CD4-positive, alpha-beta T cell treated with Interleukin-4 for 4 hours (primary cell): ENCODE measurements around the gene CDKN2D.
A peak's percentile ranks its signal among the peaks of the same experiment; 100 is the strongest.

Experiments used
- DNase-seq: peaks from one replicate; pipeline ENCODE4 v3.0.0-alpha.2; 2020

Gene CDKN2D

DNA sequence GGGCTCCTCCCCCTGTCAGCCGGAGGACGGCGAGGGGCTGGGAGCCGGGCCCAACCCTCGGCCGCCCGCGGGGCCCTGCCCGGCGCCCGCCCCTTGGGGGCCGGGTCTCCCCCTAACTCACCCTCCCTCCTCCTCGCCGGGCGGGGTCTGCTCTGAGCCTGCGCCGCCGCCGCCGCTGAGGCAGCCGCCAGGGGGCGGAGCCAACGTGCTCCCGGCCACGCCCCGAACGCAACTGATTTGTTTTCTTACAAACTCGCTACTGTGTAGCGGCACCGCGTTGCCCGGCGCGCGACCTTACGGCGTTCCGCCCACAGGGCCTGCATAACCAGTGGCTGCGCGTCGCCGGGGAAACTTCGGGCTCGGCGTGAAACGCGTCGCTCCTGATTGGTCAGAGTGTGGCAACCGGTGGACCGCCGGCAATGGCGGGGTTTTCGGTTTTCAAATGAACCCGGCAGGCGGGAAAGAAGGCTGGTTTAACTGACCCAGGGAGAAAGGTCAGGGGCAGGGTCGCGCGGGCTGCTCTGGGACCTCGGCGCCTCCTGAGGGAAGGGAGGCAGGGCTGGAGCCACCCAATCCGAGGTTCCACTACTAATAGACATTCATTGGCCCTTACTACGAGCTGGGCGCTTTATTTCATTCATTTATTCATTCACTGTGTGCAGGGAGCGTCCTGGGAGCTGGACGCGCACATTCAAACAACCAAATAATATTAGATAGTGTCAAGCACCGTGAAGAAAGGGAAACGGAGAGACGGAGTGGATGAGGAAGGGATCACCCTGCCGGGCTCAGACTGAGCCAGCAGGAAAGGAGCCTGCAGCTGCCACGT lies at the start of gene CDKN2D:
Gene CDKN2D (minus strand): TSS at position 154 of the 826 bp plus-strand sequence. CDS start 326 bp downstream, outside the sequence.
- DNase-seq = peak; percentile 100

DNA sequence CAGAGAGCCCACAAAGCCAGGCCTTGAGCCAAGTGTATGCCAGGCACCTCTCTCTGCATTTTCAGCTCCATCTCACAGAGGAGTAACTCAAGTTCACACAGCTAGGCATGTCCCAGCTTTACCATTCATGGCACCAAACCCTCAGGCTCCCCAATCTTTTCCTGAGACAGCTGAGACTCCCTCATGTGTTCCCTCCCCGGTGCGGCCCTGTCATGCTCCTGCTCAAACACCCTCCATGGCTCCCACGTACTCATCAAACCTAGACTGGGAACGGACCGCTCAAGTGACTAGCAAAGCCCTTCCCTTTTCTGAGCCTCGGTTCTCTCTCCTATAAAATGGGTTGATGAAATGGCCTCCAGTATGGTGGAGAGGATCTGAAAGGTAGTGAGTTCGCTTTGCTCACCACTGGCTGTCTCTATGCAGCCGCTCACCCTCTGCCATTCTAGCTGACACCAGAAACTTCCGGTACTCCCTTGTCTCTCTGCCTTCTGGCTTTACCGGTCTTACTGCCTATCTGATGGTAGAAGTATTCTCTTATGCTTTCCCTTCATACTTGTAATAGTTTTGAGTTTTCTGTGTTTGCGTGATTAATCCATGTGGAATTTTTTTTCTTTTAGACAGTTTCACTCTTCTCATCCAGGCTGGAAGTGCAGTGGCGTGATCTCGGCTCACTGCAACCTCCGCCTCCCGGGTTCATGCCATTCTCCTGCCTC lies 48.8 kb upstream of the CDKN2D start:
- no peak for DNase-seq

DNA sequence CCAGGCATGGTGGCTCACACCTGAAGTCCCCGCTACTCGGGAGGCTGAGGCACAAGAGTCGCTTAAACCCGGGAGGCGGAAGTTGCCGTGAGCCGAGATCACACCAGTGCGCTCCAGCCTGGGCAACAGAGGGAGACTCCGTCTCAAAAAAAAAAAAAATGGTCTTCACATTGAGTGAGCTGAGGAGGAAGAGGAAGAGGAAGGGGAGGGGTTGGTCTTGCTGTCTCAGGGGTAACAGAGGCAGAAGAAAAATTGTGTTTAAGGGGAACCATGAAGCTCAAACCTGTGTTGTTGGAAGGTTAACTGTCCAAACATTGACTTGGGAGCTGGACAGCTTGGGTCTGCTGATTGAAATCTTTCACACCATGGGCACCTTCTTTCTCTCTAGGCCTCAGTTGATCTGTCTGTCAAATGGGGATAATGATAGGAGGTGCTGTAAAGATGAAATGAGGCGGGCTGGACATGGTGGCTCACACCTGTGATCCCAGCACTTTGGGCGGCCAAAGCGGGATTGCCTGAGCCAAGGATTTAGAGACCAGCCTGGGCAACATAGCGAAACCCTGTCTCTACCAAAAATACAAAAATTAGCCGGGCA lies 46.7 kb upstream of the CDKN2D start:
- DNase-seq = no peak

DNA sequence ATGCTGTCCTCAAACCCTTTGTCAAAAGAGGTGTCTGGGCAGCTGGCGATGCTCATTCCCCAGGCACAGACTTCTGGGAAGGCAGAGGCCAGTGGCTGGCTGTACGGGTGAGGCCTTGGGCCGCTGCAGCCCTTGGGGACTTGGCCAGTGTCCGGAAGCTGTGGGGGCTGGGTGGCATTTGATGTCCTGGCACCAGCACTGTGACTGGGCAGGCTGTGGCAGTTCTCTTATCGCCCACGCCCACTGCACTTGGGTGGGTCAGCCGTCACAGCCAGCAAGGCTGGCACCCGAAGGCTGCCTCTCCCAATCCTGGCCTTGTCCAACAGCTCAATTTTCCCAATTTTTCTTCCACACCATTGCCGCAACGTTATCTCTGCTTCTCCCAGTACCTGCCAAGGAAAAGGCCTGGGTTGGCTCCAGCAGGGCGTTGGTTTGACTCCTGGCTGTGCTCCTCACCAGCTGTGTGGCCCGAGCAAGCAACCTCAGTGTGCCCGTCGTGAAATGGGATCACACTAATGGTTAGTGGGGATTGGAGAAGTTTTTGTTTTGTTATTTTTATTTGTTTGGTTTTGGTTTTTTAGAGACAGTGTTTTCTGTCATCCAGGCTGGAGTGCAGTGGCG lies 43.8 kb upstream of the CDKN2D start:
- no peak for DNase-seq

DNA sequence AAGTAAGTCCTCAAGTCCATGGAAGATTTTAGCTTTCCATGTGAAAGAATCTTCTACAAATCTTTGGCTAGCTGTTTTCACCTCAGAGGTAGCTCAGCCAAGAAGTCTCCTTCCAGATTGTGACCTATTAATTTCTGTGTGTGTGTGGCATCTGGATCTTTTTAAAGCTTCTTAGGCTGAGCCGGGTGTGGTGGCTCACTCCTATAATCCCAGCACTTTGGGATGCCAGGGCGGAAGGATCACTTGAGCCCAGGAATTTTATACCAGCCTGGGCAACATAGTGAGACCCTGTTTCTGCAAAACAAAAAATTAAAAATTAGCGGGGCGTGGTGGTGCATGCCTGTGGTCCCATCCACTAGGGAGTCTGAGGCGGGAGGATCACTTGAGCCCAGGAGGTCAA lies 43.1 kb upstream of the CDKN2D start:
- no peak for DNase-seq

DNA sequence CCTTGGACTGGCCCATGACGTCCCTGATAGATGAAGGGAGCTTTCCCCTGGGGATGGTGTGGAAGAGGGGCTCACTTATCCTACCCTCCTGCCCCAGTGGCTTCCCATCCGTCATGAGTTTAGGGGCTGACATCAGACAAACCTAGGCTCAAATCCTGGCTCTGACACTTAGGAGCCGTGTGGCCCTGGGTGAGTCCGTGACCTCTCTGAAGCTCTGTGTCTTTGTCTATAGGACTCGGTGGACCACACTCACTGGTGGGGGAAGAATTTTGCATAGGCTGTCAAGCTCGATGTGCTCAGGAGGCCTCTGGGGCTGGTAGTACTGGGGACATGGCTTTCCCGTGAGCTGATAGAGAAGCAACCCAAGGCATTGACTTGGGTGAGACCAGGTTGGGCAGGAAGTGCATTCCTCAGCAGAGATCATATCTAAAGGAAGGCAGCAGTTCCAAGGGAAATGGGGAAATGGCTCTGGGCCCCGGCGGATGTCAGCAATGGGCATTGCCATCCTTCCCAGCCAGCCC lies 35.7 kb upstream of the CDKN2D start:
- DNase-seq = peak; percentile 13

DNA sequence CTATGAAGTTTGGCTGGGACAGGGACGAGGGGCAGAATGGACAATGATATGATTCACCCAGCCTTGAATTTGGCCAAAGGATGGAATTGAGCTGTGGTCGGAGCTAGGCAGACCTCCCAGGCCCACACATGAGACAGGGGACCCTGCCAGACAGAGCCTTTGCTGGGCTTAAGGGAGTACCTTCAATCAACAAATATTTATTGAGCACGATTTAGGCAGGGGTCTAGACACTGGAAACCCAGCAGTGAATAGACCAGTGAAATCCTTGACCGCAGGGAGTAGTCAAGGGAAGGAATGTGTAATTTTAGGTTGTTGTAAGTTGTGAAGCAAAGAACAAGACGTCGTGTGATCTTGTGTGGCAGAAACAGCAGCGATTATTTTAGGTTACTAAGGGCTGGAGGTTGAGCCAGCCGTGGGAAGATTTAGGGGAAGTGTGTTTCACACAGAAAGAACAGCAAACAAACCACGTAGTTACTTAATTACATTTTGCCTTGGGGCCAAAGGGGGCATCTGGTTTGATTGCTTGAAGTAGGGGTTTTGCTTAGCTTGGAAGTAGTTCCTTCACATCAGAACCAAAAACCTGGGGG lies 35.2 kb upstream of the CDKN2D start:
- peak; percentile 66 for DNase-seq

DNA sequence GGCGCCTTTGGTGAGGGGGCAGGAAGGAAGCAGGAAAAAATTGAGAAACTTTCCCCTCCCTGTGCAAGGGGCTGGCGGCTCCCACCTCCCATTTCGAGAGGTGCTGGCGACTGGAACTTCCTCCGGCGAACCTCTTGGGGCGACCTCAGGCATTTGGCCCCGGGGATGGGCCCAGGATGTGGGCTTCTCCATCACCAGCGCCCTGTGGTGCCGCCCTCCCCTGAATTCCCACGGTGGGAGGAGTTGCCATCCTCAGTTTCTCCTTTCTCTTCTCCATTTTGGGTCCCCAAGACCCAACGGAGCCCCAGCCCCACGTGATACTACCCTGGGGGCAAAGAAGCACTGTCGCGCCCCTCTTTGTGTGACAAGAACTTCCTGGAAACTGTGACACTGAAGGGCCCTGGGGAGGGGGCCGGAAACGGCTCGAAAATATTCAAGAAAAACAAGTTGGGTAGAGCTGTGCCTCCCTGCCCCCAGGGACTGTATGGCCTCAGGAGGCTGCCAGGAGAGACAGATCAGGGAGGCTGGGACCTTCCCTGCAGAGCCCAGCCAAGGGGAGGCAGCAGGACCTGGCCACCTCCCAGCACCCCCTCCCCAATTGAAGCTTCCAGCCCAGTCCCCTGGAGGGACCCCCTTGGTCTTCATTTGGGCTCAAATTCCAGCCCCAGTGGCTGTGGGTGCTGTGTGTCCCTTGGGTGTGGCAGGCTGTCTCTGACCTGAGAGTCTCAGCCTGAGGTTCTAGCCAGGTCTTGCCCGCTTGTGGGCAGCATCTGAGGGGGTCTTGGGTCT lies 34.5 kb upstream of the CDKN2D start:
- peak; percentile 89 for DNase-seq

DNA sequence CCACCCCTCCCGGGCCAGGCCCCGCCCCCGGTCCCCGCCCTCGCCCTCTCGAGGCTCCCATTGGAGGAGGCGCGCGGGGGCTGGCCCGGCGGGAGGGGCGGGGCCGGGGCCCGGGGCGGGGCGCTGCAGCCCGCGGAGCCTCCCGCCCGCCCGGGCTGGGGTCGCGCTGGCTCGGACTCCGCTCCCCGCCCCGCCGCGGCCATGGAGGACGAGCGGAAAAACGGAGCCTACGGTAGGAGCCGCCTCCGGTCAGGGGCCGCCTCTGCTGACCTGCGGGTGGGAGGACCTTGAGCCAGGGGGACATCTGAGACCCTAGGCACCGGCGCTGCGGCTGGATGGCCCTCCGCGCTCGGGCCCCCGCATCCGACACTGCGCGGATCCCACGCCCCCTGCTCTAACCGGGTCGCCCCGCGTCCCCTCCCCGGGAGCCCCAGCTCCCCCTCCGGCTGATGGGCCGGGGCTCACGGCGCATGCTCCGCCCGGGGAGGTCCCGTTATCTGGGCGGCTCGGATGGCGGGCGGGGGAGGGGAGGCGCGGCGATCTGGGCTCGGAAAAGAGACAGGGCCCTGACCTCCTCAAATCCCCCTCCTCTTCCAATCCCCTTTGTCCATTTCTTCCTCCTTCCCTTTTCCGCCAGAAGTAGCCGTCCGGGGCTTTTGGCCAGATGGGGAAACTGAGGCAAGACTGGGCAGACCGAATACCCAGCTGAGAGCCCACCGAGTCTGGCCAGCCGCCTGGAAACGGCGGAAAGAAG lies 33.7 kb upstream of the CDKN2D start:
- peak; percentile 81 for DNase-seq

DNA sequence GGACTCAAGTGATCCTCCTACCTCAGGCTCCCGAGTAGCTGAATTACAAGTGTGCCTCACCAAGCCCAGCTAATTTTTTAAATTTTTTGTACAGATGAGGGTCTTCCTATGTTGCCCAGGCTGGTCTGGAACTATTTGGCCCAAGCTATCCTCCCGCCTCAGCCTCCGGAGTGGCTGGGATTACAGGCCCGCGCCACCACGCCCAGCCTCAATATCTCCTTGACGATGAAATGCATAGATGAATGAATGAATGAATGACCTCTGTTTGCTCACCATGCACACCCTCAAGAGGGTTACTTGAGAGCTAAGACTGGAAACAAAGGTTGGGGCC lies 33.2 kb upstream of the CDKN2D start:
- no peak for DNase-seq

DNA sequence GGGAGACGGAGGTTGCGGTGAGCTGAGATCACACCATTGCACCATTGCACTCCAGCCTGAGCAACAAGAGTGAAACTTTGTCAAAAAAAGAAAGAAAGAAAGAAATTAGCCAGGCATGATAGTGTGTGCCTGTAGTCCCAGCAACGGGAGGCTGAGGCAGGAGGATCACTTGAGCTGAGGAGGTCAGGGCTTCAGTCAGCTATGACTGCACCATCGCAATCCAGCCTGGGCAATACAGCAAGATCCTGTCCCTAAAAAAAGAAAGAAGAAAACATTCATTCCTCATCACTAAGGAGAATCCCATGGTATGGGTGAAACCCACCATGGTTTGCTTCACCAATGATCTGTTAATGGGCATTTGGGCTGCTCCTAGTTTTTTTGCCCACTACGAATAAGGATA lies 31.4 kb upstream of the CDKN2D start:
- no peak for DNase-seq

DNA sequence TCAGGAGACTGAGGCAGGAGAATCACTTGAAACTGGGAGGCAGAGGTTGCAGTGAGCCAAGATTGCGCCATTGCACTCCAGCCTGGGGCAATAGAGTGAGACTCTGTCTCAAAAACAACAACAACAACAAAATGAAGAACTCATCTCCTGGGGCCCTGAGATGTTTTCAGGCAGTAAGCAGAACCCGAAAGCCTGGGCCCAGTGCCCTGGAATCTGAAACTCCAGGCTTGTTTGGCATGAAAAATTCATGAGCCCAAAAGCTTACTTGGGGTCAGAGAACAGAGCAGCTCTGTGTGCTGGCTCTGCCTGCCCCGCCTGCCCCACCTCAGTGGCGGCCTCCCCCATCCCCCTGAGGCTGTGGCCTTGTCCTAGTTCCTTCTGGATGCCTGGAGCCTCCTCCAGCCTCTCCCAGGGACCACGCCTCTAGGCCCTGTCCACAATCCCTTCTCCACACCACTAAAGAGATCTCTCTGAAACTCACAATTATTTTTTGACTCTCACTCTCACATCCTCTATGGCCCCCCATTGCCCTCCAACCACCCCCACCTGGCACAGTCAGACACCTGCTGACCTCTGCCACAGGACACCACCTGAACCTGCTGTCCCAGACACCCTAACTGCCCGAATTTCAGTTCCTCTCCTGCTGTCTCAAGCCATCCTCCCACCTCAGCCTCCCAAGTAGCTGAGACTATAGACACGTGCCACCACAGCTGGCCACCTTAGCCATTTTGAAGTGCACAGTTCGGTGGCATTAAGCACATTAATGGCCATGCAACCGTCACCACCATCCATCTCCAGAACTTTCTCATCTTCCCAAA lies 25.2 kb upstream of the CDKN2D start:
- DNase-seq = no peak

DNA sequence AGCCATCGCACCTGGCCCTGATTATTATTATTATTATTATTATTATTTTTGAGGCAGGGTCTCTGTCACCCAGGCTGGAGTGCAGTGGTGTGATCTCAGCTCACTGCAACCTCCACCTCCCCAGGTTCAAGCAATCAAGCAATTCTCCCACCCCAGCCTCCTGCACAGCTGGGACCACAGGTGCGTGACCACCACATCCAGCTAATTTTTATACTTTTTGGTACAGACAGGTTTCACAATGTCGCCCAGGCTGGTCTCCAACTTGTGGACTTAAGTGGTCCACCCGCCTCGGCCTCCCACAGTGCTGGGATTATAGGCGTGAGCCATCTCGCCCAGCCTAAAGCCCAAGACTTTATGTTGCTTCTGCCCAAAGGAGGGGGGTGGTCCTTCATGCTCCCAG lies 24.4 kb upstream of the CDKN2D start:
- no peak for DNase-seq

DNA sequence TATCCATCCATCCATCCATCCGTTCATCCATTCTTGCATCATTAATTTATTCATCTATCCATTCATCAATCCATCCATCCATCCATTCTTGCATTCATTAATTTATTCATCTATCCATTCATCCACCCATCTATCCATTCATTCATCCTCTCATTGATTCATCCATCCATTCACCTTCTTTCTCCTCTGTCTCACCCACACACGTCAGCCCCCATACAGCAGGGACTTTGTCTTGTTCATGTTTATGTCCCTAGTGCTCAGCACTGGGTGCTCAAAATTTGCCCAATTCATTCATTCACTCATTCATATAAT lies 19.0 kb upstream of the CDKN2D start:
- no peak for DNase-seq

DNA sequence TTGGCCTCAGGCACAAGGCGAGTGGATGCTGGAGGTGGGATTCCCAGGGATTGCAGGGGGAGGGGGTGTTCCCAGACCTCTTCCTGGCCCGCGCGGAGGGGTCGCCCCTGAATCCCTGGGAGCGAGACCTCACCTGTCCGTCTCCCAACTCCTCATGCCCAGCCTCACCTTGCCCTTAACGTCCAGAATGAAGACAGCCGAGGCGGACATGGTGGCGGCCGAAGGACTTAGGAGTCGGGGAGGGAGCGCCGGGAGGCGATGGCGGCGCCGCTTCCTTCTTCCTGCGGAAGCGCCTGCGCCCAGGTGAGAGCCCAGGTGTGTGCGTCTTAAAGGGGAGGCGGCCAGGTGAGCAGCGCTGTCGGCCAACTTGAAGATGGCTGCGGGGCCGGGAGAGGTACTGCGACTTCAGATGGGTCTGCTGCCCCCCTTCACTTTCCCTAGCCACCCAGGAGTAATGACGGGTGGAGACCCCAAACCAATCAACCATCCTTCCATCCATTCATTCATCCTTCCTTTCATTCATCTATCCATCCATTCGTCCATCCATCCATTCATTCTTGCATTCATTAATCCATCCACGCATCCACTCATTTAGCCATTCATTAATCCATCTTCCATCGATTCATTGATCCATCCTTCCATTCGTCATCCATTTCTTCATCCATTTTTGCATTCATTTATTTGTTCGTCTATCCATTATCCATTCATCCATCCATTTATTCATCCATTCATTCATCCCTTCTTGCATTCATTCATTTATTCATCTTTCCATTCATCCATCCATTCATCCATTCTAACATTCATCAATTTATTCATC lies 18.5 kb upstream of the CDKN2D start, which contains the start of gene AP1M2:
Gene AP1M2 (minus strand): TSS at position 291 of the 817 bp plus-strand sequence. CDS start 81 bp downstream, at position 210.
- DNase-seq = no peak

DNA sequence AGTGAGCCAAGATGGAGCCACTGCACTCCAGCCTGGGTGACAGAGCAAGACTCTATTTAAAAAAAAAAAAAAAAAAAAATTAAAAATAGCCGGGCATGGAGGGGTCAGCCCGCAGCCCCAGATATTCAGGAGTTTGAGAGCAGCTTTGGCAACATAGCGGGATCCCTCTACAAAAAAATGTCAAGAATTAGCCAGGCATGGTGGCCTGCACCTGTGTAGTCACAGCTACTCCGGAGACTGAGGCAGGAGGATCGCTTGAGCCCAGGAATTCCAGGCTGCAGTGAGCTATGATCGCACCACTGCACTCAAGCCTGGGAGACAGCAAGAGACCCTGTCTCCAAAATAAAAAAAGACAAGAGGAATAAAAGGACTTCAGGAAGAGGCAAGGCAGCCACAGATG lies 17.6 kb upstream of the CDKN2D start:
- DNase-seq = no peak

DNA sequence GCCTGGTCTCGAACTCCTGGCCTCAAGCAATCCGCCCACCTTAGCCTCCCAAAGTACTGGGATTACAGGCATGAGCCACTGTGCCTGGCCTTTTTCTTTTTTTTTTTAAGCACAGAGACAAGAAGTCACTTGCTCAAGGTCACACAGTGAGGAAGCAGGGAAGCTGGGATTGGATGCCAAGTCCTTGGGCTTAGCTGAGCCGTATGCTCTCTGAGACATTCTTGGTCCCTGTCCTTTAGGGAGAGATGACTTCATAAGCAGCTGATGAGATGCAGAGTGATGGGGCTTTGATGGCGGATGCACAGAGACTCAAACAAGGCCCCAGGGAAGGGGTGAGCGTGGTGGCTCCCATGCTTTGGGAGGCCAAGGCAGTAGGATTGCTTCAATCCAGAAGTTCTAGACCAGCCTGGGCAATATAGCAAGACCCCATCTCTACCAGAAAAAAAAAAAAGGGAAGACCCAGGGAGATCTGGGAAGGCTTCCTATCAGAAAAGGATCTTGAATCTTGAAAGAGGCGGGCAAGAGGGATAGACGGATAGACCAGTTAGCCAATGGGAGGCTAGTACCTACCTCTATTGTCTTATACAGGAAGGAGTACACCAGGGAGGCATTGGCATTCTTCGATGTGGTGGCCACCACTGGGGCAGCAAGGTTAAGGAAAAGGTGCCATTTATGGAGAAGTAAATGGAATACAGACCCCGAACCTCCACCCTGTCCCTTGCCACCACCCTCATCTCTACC lies 14.4 kb upstream of the CDKN2D start:
- no peak for DNase-seq

DNA sequence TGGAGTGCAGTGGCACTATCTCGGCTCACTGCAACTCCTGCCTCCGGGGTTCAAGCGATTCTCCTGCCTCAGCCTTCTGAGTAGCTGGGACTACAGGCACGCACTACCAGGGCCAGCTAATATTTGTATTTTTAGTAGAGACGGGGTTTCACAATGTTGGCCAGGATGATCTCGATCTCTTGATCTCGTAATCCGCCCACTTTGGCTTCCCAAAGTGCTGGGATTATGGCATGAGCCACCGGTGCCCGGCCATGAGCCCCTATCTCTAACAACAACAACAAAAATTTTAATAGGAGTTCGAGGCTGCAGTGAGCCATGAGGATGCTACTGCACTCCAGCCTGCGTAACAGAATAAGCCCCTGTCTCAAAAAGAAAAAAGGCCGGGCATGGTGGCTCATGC lies 13.3 kb upstream of the CDKN2D start:
- no peak for DNase-seq
